Choroid plexus epithelial cell (primary cell): ENCODE results near the gene RFXANK.

Source experiments
- DNase-seq: peaks from one replicate; pipeline ENCODE4 v3.0.0-alpha.2; 2010; ENCODE audit warnings: low read depth
- H3K4me3 ChIP-seq: 2 replicates; pipeline ENCODE4 v1.5.1; 2011; ENCODE audit warnings: low read depth, mild to moderate bottlenecking, control low read depth, low read length, moderate library complexity
- TF ChIP-seq, protein P1 (sequence below): conservative IDR thresholded peaks from 2 replicates; pipeline ENCODE4 v1.5.1; 2011; ENCODE audit warnings: low read depth, mild to moderate bottlenecking, control low read depth, inconsistent platforms, low read length, moderate library complexity

The RFXANK gene

DNA sequence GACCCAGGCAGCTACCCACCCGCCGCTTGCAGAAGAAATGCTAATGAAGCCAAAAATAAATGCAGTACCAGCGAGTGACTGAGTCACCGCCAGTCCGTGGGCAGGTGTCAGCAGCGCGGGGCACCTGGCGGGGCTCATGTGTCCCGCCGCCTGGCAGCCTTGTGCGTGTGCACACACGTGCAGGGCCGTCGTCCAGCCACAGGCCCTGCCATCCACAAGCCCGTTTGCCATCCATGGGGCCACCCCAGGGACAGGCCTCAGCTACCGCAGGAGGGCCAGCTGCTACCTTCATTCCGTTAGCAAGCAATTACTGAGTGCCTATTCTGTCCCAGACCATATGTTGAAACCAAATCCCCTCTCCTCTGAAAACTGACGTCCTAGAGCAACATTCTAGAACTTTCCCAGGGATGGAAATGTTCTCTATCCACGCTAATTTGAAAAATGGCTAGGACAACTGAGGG, 40.2 kb downstream of the RFXANK start:
- H3K4me3 ChIP-seq, result no peak overlapping the region
- TF ChIP-seq, protein P1, sequence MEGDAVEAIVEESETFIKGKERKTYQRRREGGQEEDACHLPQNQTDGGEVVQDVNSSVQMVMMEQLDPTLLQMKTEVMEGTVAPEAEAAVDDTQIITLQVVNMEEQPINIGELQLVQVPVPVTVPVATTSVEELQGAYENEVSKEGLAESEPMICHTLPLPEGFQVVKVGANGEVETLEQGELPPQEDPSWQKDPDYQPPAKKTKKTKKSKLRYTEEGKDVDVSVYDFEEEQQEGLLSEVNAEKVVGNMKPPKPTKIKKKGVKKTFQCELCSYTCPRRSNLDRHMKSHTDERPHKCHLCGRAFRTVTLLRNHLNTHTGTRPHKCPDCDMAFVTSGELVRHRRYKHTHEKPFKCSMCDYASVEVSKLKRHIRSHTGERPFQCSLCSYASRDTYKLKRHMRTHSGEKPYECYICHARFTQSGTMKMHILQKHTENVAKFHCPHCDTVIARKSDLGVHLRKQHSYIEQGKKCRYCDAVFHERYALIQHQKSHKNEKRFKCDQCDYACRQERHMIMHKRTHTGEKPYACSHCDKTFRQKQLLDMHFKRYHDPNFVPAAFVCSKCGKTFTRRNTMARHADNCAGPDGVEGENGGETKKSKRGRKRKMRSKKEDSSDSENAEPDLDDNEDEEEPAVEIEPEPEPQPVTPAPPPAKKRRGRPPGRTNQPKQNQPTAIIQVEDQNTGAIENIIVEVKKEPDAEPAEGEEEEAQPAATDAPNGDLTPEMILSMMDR, result no peak
- no peak for DNase-seq

DNA sequence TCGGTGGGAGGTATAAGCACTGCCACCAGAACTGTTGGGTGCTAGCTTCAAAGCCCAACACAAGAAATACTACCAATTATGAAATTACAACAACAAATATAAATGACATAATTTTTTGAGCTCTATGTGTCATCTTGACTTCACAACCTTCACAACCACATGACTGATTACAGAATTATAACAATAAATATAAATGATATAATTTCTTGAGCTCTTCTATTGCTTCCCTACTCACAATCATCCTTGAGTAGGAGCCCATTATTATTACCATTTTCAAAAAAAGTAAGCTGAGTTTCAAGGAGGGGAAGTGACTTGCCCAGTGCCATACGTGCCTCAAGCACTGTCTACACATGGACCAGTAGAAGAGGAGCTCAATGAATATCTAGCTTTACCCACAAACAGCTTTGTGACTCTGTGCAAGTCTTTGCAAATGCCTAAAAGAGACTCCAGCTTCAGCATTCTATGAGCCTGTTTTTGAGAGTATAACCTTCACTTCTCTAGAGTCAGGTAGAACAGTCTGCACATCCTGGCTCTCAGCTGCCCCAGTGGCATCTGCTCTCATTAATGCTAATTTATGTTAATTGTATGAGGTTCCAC, 42.3 kb downstream of the RFXANK start:
- TF ChIP-seq, protein P1, result no peak
- H3K4me3 ChIP-seq, result no peak overlapping the region
- DNase-seq, result no peak

DNA sequence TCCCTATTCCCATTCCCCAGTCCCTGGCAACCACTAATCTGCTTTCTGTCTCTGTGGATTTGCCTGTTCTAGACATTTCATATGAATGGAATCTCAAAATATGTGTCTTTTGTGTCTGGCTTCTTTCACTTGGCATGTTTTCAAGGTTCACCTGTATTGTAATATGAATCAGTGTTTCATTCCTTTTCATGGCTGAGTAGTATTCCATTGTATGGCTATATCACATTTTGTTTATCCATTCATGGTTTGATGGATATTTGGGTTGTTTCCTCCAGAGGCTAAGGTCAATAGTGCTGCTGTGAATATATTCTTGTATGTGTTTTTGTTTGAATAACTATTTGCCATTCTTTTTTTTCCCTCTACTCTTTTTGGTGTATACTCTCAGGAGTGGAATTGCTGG, 44.1 kb downstream of the RFXANK start:
- H3K4me3 ChIP-seq, result no peak overlapping the region
- DNase-seq, result no peak
- TF ChIP-seq, protein P1, result no peak

DNA sequence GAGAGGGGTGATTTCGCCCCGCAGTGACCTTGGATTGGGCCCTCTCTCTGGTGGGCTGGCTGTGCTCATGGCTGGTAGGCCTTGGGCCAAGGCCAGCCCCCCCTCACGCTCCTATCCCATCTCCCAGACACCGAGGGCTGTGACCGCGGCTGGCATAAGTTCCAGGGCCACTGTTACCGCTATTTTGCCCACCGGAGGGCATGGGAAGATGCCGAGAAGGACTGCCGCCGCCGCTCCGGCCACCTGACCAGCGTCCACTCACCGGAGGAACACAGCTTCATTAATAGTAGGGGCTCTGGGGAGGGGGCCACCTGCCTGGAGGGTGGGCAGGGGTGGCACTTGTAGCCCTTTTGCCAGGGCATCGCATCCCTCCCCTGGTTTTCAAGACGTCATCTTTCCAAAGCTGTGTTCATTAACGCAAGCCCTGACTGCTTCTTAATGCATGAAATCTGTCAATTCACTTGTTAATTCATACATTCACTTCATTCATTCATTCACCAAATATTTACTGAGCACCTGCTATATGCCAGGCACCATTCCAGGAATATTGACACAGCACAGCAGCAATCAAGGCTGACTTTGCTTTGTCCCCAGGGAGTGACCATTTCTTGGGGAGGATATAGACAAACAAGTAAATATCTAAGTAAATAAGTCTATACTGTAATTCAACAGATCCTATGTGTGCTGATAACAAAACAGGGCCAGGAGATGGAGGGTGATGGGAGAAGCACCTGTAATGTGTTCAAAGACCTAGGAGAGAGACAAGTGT, 46.3 kb downstream of the RFXANK start:
- no peak for DNase-seq
- no peak overlapping the region for H3K4me3 ChIP-seq
- TF ChIP-seq, protein P1, result no peak

DNA sequence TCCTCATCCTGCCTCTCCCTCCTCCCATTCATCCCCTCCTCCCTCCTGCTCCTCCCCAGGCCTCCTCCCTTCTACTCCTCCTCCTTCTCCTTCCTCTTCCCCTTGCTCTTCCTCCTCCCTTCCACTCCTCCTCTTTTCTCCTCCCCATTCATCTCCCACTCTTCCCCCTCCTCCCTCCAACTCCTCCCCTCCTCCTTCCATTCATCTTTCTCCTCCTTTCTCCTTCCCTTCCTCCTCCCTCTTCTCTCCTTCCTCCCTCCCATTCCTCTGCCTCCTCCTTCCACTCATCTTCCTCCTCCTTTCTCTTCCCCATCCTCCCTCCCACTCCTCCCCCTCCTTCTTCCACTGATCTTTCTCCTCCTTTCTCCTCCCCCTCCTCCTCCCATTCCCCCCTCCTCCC, 47.6 kb downstream of the RFXANK start:
- H3K4me3 ChIP-seq, result no peak overlapping the region
- TF ChIP-seq, protein P1, result no peak
- no peak for DNase-seq

DNA sequence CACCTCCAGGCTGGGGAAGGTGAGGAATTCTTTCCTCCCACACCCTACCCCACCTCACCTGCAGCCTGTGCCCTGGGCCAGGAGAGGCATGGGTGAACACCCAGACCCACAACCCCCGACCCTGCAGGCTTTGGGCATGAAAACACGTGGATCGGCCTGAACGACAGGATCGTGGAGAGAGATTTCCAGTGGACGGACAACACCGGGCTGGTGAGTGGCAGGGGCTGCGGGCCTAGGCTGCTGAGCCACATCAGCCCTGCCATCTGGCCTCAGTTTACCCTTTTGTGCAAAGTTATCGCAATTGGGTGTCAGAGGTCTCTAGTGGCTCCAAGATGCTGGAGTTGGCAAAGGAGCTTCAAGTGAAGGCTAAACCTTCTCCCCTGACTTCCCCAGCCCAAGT, 48.4 kb downstream of the RFXANK start:
- TF ChIP-seq, protein P1, result no peak
- no peak overlapping the region for H3K4me3 ChIP-seq
- no peak for DNase-seq
